ENCODE measurements around the gene KRT15. TPM values are rescaled to one million over a fixed set of nuclear protein-coding genes. Genes with fewer than 3 reads are reported as not detected.

Gene KRT15
- total and polyA plus RNA-seq, 10 of the 15 experiments (the other 5 are each of a cell fraction or from before 2014, with no cell fraction given), result 0.06 to 0.17 TPM; not detected in 8

DNA sequence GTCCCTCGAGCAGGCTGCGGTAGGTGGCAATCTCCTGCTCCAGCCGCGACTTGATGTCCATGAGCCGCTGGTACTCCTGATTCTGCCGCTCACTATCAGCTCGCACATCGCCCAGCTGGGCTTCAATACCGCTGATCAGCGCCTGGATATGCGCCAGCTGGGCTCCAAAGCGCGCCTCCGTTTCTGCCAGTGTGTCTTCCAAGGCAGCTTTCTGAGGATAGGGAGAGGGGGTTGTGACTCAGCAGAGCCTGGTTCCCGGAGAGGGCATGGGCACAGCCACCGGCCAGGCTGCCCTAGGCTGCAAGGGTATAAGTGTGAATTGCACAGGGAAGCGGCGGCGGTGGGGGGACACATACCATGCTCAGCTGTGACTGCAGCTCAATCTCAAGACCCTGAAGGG, 5.1 kb upstream of the KRT15 start (continued):
- TF ChIP-seq, protein P1, sequence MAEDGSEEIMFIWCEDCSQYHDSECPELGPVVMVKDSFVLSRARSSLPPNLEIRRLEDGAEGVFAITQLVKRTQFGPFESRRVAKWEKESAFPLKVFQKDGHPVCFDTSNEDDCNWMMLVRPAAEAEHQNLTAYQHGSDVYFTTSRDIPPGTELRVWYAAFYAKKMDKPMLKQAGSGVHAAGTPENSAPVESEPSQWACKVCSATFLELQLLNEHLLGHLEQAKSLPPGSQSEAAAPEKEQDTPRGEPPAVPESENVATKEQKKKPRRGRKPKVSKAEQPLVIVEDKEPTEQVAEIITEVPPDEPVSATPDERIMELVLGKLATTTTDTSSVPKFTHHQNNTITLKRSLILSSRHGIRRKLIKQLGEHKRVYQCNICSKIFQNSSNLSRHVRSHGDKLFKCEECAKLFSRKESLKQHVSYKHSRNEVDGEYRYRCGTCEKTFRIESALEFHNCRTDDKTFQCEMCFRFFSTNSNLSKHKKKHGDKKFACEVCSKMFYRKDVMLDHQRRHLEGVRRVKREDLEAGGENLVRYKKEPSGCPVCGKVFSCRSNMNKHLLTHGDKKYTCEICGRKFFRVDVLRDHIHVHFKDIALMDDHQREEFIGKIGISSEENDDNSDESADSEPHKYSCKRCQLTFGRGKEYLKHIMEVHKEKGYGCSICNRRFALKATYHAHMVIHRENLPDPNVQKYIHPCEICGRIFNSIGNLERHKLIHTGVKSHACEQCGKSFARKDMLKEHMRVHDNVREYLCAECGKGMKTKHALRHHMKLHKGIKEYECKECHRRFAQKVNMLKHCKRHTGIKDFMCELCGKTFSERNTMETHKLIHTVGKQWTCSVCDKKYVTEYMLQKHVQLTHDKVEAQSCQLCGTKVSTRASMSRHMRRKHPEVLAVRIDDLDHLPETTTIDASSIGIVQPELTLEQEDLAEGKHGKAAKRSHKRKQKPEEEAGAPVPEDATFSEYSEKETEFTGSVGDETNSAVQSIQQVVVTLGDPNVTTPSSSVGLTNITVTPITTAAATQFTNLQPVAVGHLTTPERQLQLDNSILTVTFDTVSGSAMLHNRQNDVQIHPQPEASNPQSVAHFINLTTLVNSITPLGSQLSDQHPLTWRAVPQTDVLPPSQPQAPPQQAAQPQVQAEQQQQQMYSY (CRISPR knock-in tag; IDR thresholded peaks at IDR 0.05), result no peak
- TF ChIP-seq CHD1 (IDR thresholded peaks at IDR 0.05; ENCODE audit: low read depth, low read length), result no peak
- no peak for TF ChIP-seq RUNX3 (IDR thresholded peaks at IDR 0.05; ENCODE audit: low read length)
- no peak for TF ChIP-seq JUND (IDR thresholded peaks at IDR 0.05; ENCODE audit: low read depth, low read length)
- TF ChIP-seq NFXL1 (IDR thresholded peaks at IDR 0.05; ENCODE audit: borderline replicate concordance), result no peak
- TF ChIP-seq RAD21 (IDR thresholded peaks at IDR 0.05; ENCODE audit: insufficient read depth, low read depth, low read length), result no peak
- no peak for TF ChIP-seq RBBP5 (conservative IDR thresholded peaks at IDR 0.05)
- TF ChIP-seq CBFB (IDR thresholded peaks at IDR 0.05; ENCODE audit: low read depth), result no peak
- TF ChIP-seq ZNF384 (IDR thresholded peaks at IDR 0.05; ENCODE audit: borderline replicate concordance, low read depth, low read length), result no peak
- no peak for TF ChIP-seq MYB (IDR thresholded peaks at IDR 0.05; ENCODE audit: borderline replicate concordance, low read depth, low read length)
- TF ChIP-seq IKZF2 (IDR thresholded peaks at IDR 0.05), result no peak
- no peak for TF ChIP-seq YBX1 (IDR thresholded peaks at IDR 0.05)

DNA sequence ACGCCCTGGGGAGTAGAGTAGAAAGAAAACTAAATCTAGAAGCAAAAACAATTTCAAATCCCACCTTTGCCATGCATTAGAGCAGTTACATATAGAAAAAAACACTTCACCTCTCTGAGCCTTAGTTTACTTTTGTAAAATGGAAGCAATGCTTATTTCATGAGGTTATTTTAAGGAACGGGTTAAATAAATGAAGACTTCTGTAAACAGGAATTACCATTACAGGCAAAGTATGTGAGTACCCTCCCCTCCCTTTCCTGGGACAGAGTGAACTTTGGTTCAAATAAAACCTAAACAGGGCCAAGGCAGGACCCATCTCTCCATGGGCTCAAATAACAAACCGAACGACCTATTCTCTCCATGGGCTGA, 4.5 kb upstream of the KRT15 start:
- CTCF ChIA-PET, result no interaction called here
- TF ChIP-seq CBX3 (IDR thresholded peaks at IDR 0.05; ENCODE audit: borderline replicate concordance, low read depth) (no peak), RBBP5 (conservative IDR thresholded peaks at IDR 0.05) (no peak), BACH1 (IDR thresholded peaks at IDR 0.05; ENCODE audit: borderline replicate concordance) (no peak), SREBF1 (IDR thresholded peaks at IDR 0.05; ENCODE audit: low read length) (no peak), JUNB (IDR thresholded peaks at IDR 0.05) (no peak), HDAC6 (IDR thresholded peaks at IDR 0.05; ENCODE audit: unreplicated experiment) (no peak), PML (IDR thresholded peaks at IDR 0.05; ENCODE audit: low read length) (no peak)
- TF ChIP-seq, protein P2, sequence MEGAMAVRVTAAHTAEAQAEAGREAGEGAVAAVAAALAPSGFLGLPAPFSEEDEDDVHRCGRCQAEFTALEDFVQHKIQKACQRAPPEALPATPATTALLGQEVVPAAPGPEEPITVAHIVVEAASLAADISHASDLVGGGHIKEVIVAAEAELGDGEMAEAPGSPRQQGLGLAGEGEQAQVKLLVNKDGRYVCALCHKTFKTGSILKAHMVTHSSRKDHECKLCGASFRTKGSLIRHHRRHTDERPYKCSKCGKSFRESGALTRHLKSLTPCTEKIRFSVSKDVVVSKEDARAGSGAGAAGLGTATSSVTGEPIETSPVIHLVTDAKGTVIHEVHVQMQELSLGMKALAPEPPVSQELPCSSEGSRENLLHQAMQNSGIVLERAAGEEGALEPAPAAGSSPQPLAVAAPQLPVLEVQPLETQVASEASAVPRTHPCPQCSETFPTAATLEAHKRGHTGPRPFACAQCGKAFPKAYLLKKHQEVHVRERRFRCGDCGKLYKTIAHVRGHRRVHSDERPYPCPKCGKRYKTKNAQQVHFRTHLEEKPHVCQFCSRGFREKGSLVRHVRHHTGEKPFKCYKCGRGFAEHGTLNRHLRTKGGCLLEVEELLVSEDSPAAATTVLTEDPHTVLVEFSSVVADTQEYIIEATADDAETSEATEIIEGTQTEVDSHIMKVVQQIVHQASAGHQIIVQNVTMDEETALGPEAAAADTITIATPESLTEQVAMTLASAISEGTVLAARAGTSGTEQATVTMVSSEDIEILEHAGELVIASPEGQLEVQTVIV (IDR thresholded peaks at IDR 0.05; ENCODE audit: borderline replicate concordance, partially characterized antibody), result no peak
- TF ChIP-seq, protein P3, sequence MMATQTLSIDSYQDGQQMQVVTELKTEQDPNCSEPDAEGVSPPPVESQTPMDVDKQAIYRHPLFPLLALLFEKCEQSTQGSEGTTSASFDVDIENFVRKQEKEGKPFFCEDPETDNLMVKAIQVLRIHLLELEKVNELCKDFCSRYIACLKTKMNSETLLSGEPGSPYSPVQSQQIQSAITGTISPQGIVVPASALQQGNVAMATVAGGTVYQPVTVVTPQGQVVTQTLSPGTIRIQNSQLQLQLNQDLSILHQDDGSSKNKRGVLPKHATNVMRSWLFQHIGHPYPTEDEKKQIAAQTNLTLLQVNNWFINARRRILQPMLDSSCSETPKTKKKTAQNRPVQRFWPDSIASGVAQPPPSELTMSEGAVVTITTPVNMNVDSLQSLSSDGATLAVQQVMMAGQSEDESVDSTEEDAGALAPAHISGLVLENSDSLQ (IDR thresholded peaks at IDR 0.05), result no peak

More for the DNA sequence above, 4.5 kb upstream of the KRT15 start:
- Histone ChIP-seq H3K27ac (ENCODE audit: control insufficient read depth, insufficient read depth) (no peak overlapping the region), H2AFZ (ENCODE audit: control insufficient read depth, low read depth, low read length) (no peak overlapping the region), H3K36me3 (ENCODE audit: control insufficient read depth in 2 of 2, insufficient read depth in 2 of 2, low read length in 1 of 2) (no peaks in the 10 kb centered on the region), H3K9me3 (replicated peaks; ENCODE audit: control insufficient read depth, insufficient read depth, low read length) (no peaks in the 10 kb centered on the region; the same call in 2 of the 3 replicates), H3K4me2 (ENCODE audit: control insufficient read depth, insufficient read depth) (no peak overlapping the region), H4K20me1 (ENCODE audit: control insufficient read depth, insufficient read depth) (no peaks in the 10 kb centered on the region), H3K4me1 (ENCODE audit: control insufficient read depth, insufficient read depth, low read length) (no peaks in the 10 kb centered on the region), H3K9ac (ENCODE audit: control insufficient read depth, insufficient read depth, low read length) (no peak overlapping the region), H3K27me3 (replicated peaks in 1 of 2; ENCODE audit: control insufficient read depth in 2 of 2, insufficient read depth in 2 of 2, low read length in 1 of 2) (peaks cover 6 to 7% of the 10 kb centered on the region in 2 experiments; a peak in 3 of 4 replicates), H3K79me2 (ENCODE audit: control insufficient read depth, insufficient read depth, low read length) (no peaks in the 10 kb centered on the region), H3K4me3 (no peak overlapping the region)
- no peak for DNase-seq (ENCODE audit: low read depth, low spot score)
- no TSS peak for BruUV-seq (replicated peaks)
- WGBS (ENCODE audit: insufficient coverage, insufficient replicate concordance, low lambda C conversion rate, missing lambda C conversion rate), result 30% methylated on average over 4 of the region's 4 CpGs
- intact Hi-C loops (cut with micrococcal nuclease; ENCODE audit: unreplicated experiment), result no loop called here
- POLR2A ChIA-PET, result no interaction called here
- RAD21 ChIA-PET (ENCODE audit: unreplicated experiment), result no interaction called here
- FAIRE-seq, result no peak
- SMC1A ChIA-PET (ENCODE audit: uncharacterized antibody, unreplicated experiment), result no interaction called here
- no peak for ATAC-seq
- in situ Hi-C loops (cut with MboI), result no loop called here

All from GM12878 (cell line).